HepG2 (cell line): ENCODE results near the gene PLA2G4A. TPM values are rescaled to one million over a fixed set of nuclear protein-coding genes. Genes with fewer than 3 reads are reported as not detected.

Source experiments
- ATAC-seq: fragments of 200-7000 bp; cut with Tn5 transposase; 3 replicates; pipeline ENCODE4 v1.9.1; 2020; ENCODE audit warnings: mild to moderate bottlenecking, moderate library complexity
- BruUV-seq: library from RNA; stranded (reverse); fragments of 400-500 nt; replicated peaks from 2 replicates; lab custom pipeline; 2021; lab: Mats Ljungman, UMichigan
- CTCF ChIA-PET: fragments of 300-600 bp; formaldehyde crosslinking; extraction: SDS; loops from one replicate; lab custom pipeline; 2021; ENCODE audit warnings: low total read pairs, inconsistent platforms, low intra/inter-chr PET ratio; lab: Yijun Ruan, JAX
- POLR2A ChIA-PET: fragments of 350-600 bp; sonication (Branson Sonifier 250); formaldehyde crosslinking; loops from one replicate; lab custom pipeline; 2020; ENCODE audit warnings: antibody characterized with exemption, inconsistent platforms; lab: Yijun Ruan, JAX
- DNase-seq: peaks from one replicate; pipeline ENCODE4 v3.0.0-alpha.2; 2015; ENCODE audit warnings: low spot score
- FAIRE-seq: peaks from 3 replicates; lab custom pipeline; 2011; peaks lifted over from hg19 to GRCh38; lab: Jason Lieb, UNC
- H2AFZ ChIP-seq: one replicate; pipeline ENCODE4 v1.6.1; 2011; ENCODE audit warnings: low read length, inconsistent platforms
- H3K27ac ChIP-seq: fragments of 300-600 bp; 3 replicates; pipeline ENCODE4 v1.8.0; 2011; ENCODE audit warnings: mixed run types, mild to moderate bottlenecking, mixed read lengths, low read length, inconsistent platforms; ENCODE audit not compliant: insufficient read depth; ENCODE audit errors: extremely low read length
- H3K27me3 ChIP-seq, 2 experiments: fragments of 200-600 bp in 1 of 2; 2 replicates in 1 of 2; 3 replicates in 1 of 2; pipeline versions ENCODE4 v1.6.0 to v1.8.0; 2011; ENCODE audit warnings: low read length in 2 of 2, mild to moderate bottlenecking in 2 of 2, moderate library complexity in 2 of 2, inconsistent platforms in 1 of 2; ENCODE audit not compliant: insufficient read depth in 2 of 2, control insufficient read depth in 1 of 2
- H3K36me3 ChIP-seq, 2 experiments: fragments of 200-600 bp in 1 of 2; replicated peaks in 1 of 2; 2 replicates in 1 of 2; 3 replicates in 1 of 2; pipeline versions ENCODE4 v1.5.1 to v1.8.0; 2011; ENCODE audit warnings: low read length in 2 of 2, inconsistent platforms in 1 of 2; ENCODE audit not compliant: insufficient read depth in 2 of 2, control insufficient read depth in 1 of 2
- H3K4me1 ChIP-seq: 2 replicates; pipeline ENCODE4 v1.5.1; 2012; ENCODE audit warnings: low read length, inconsistent platforms; ENCODE audit not compliant: insufficient read depth
- H3K4me2 ChIP-seq: 2 replicates; pipeline ENCODE4 v1.6.0; 2011; ENCODE audit warnings: low read depth, low read length, inconsistent platforms
- H3K4me3 ChIP-seq, 3 experiments: fragments of 200-600 bp in 1 of 3; sonication (generic), shearing (Covaris generic) in 1 of 3; replicated peaks in 1 of 3; 2 replicates each; pipeline ENCODE4 v1.5.1; 2011 to 2016; ENCODE audit warnings: low read length in 3 of 3, inconsistent platforms in 2 of 3, low read depth in 2 of 3, mild to moderate bottlenecking in 2 of 3, control low read depth in 1 of 3, mixed read lengths in 1 of 3; ENCODE audit not compliant: insufficient read depth in 1 of 3
- H3K79me2 ChIP-seq: one replicate; pipeline ENCODE4 v1.6.1; 2011; ENCODE audit warnings: low read length, inconsistent platforms; ENCODE audit not compliant: insufficient read depth
- H3K9ac ChIP-seq: 2 replicates; pipeline ENCODE4 v1.6.0; 2011; ENCODE audit warnings: mild to moderate bottlenecking, low read depth, low read length, inconsistent platforms; ENCODE audit not compliant: insufficient read depth
- H3K9me3 ChIP-seq: 2 replicates; pipeline ENCODE4 v1.5.1; 2012; ENCODE audit warnings: mild to moderate bottlenecking, low read length
- H4K20me1 ChIP-seq: 2 replicates; pipeline ENCODE4 v1.6.0; 2011; ENCODE audit warnings: inconsistent platforms, mild to moderate bottlenecking, low read length, moderate library complexity; ENCODE audit not compliant: insufficient read depth
- CREBL2 ChIP-seq: sonication (generic); formaldehyde crosslinking; IDR thresholded peaks from 2 replicates; pipeline ENCODE4 v1.8.1; 2023; ENCODE audit warnings: missing genetic modification reagents, mild to moderate bottlenecking, borderline replicate concordance
- E2F2 ChIP-seq: sonication (generic); formaldehyde crosslinking; IDR thresholded peaks from 2 replicates; pipeline ENCODE4 v1.4.0; 2020; ENCODE audit warnings: missing genetic modification reagents, borderline replicate concordance
- HHEX ChIP-seq: IDR thresholded peaks from 2 replicates; pipeline ENCODE4 v1.6.1; 2016; ENCODE audit warnings: control low read depth
- JARID2 ChIP-seq: sonication (generic); formaldehyde crosslinking; IDR thresholded peaks from 2 replicates; pipeline ENCODE4 v1.8.1; 2023; ENCODE audit warnings: missing genetic modification reagents, inconsistent platforms; ENCODE audit not compliant: insufficient replicate concordance
- JUND ChIP-seq: sonication (generic); formaldehyde crosslinking; IDR thresholded peaks from 2 replicates; pipeline ENCODE4 v1.8.0; 2022; ENCODE audit warnings: mild to moderate bottlenecking, missing genetic modification reagents
- ZBTB14 ChIP-seq: sonication (generic); formaldehyde crosslinking; IDR thresholded peaks from 2 replicates; pipeline ENCODE4 v1.4.0; 2020; ENCODE audit warnings: missing genetic modification reagents
- ZNF792 ChIP-seq: IDR thresholded peaks from 2 replicates; pipeline ENCODE4 v1.6.1; 2016
- WGBS: methylation state at CpG from one replicate; pipeline ENCODE4 v1.1.6; 2017; ENCODE audit warnings: low lambda C conversion rate; 5-methylcytosine and 5-hydroxymethylcytosine counted together
- in situ Hi-C: cut with HindIII; loops from 2 replicates; pipeline ENCODE4 v1.10.0; 2017; ENCODE audit warnings: low pct_unique_long_range_greater_than_20kb; ENCODE audit not compliant: extremely low pct_ligation_motif_present
- intact Hi-C: fragments of 100-400 bp; cut with micrococcal nuclease; formaldehyde crosslinking; loops from one replicate; pipeline ENCODE4 v1.10.0; 2022; ENCODE audit not compliant: unreplicated experiment
- polyA plus RNA-seq, 8 experiments: library from polyadenylated mRNA; depleted of rRNA in 3 of 8; stranded (reverse) in 7 of 8; unstranded in 1 of 8; fragments of >200 nt; fragmentation: Illumina TruSeq in 4 of 8; extraction: Trizol in 4 of 8; gene quantifications; 2 replicates each; pipeline versions ENCODE4 v1.2.1 to v1.2.3, GENCODE V29; 2011 to 2016; ENCODE audit warnings: low read depth in 4 of 8, missing spikeins in 1 of 8, mixed read lengths in 1 of 8; ENCODE audit not compliant: insufficient read depth in 1 of 8
- total RNA-seq, 5 experiments: library from RNA; depleted of rRNA; stranded (reverse); fragments of >200 nt; fragmentation: Illumina TruSeq; extraction: Trizol; gene quantifications; 2 replicates each; pipeline ENCODE4 v1.2.3, GENCODE V29; 2016; ENCODE audit warnings: low read depth in 1 of 5
- TF ChIP-seq, protein P1 (sequence below): sonication (generic); formaldehyde crosslinking; IDR thresholded peaks from 2 replicates; pipeline ENCODE4 v1.5.0; 2020; ENCODE audit warnings: missing genetic modification reagents
- TF ChIP-seq, protein P2 (sequence below): sonication (generic); formaldehyde crosslinking; IDR thresholded peaks from 2 replicates; pipeline ENCODE4 v1.4.0; 2020; ENCODE audit warnings: mild to moderate bottlenecking, missing genetic modification reagents

The PLA2G4A gene
- total and polyA plus RNA-seq, 2 of the 13 experiments (the other 11 are each of a cell fraction or from before 2014, with no cell fraction given): not detected

DNA sequence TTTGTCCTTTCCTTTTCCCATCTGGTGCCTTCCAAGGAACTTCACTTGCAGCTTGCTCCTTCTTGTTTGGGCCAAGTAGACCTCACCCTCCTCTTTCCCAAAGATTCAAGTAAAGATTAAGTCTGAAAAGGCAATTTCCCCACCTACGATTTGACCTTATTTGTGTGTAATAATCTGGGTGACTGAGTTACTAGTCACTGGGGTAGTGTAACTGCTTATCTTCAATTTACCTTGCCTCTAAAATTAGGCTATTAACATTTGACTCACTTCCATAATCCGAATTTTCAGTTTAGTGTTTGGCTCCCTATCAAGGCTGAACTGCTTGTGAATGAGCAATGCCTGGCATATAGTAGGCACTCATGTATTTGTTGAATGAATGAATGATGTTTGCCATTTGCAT is 59.6 kb downstream of the PLA2G4A start:
- Histone ChIP-seq H3K27ac (no peak overlapping the region), H3K27me3 (no peaks in the 10 kb centered on the region), H3K4me1 (no peaks in the 10 kb centered on the region), H3K79me2 (no peaks in the 10 kb centered on the region), H3K9me3 (no peaks in the 10 kb centered on the region), H3K36me3 (no peaks in the 10 kb centered on the region), H3K4me3 (no peak overlapping the region), H3K9ac (no peak overlapping the region), H3K4me2 (no peak overlapping the region), H2AFZ (no peak overlapping the region), H4K20me1 (no peaks in the 10 kb centered on the region)
- BruUV-seq: no TSS peak
- no peak for TF ChIP-seq E2F2 (CRISPR knock-in tag)
- no peak for TF ChIP-seq CREBL2 (CRISPR knock-in tag)
- intact Hi-C loops (no loop called here), in situ Hi-C loops (no loop called here)
- FAIRE-seq (no peak), ATAC-seq (no peak), DNase-seq (no peak)
- ChIA-PET POLR2A (no interaction called here), CTCF (no interaction called here)
- WGBS: 6% methylated on average over 2 of the region's 2 CpGs

GRCh38 chr1:186892936-186893335 is 64.2 kb downstream of the PLA2G4A start:
- ATAC-seq: no peak
- Histone ChIP-seq H3K9ac (no peak overlapping the region), H3K27me3 (no peaks in the 10 kb centered on the region), H3K4me1 (no peaks in the 10 kb centered on the region), H3K4me3 (no peak overlapping the region), H3K36me3 (no peaks in the 10 kb centered on the region), H3K9me3 (no peaks in the 10 kb centered on the region), H3K79me2 (no peaks in the 10 kb centered on the region), H3K27ac (no peak overlapping the region), H3K4me2 (no peak overlapping the region), H2AFZ (no peak overlapping the region), H4K20me1 (no peaks in the 10 kb centered on the region)
- CTCF ChIA-PET: no interaction called here
- in situ Hi-C loops: no loop called here
- POLR2A ChIA-PET: no interaction called here
- no TSS peak for BruUV-seq
- no peak for FAIRE-seq
- intact Hi-C loops: no loop called here
- TF ChIP-seq JUND: no peak
- no peak for TF ChIP-seq HHEX
- no peak for TF ChIP-seq JARID2
- no peak for TF ChIP-seq ZNF792
- TF ChIP-seq, protein P1, sequence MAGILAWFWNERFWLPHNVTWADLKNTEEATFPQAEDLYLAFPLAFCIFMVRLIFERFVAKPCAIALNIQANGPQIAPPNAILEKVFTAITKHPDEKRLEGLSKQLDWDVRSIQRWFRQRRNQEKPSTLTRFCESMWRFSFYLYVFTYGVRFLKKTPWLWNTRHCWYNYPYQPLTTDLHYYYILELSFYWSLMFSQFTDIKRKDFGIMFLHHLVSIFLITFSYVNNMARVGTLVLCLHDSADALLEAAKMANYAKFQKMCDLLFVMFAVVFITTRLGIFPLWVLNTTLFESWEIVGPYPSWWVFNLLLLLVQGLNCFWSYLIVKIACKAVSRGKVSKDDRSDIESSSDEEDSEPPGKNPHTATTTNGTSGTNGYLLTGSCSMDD (CRISPR knock-in tag): no peak
- TF ChIP-seq, protein P2, sequence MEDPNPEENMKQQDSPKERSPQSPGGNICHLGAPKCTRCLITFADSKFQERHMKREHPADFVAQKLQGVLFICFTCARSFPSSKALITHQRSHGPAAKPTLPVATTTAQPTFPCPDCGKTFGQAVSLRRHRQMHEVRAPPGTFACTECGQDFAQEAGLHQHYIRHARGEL (CRISPR knock-in tag): no peak
- TF ChIP-seq ZBTB14: no peak
- DNase-seq: no peak
